ENCODE results near the gene DENND2D.

Gene DENND2D

GRCh38 chr1:111213412-111213811 is 13.0 kb upstream of the DENND2D start:
- TF ChIP-seq, protein P1, sequence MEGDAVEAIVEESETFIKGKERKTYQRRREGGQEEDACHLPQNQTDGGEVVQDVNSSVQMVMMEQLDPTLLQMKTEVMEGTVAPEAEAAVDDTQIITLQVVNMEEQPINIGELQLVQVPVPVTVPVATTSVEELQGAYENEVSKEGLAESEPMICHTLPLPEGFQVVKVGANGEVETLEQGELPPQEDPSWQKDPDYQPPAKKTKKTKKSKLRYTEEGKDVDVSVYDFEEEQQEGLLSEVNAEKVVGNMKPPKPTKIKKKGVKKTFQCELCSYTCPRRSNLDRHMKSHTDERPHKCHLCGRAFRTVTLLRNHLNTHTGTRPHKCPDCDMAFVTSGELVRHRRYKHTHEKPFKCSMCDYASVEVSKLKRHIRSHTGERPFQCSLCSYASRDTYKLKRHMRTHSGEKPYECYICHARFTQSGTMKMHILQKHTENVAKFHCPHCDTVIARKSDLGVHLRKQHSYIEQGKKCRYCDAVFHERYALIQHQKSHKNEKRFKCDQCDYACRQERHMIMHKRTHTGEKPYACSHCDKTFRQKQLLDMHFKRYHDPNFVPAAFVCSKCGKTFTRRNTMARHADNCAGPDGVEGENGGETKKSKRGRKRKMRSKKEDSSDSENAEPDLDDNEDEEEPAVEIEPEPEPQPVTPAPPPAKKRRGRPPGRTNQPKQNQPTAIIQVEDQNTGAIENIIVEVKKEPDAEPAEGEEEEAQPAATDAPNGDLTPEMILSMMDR (IDR thresholded peaks at IDR 0.05; ENCODE audit: low read depth, low read length, missing control alignments), result no peak
- in situ Hi-C loops (cut with HindIII; ENCODE audit: low sequenced_read_pairs), result loop anchor here (25.0 kb wide), 1 partner anchor 549 kb away; the partner anchor contains the start of gene DDX20
- H3K4me3 ChIP-seq (ENCODE audit: low read depth, low read length), result no peak overlapping the region
- no peak for DNase-seq (ENCODE audit: low read depth)

DNA sequence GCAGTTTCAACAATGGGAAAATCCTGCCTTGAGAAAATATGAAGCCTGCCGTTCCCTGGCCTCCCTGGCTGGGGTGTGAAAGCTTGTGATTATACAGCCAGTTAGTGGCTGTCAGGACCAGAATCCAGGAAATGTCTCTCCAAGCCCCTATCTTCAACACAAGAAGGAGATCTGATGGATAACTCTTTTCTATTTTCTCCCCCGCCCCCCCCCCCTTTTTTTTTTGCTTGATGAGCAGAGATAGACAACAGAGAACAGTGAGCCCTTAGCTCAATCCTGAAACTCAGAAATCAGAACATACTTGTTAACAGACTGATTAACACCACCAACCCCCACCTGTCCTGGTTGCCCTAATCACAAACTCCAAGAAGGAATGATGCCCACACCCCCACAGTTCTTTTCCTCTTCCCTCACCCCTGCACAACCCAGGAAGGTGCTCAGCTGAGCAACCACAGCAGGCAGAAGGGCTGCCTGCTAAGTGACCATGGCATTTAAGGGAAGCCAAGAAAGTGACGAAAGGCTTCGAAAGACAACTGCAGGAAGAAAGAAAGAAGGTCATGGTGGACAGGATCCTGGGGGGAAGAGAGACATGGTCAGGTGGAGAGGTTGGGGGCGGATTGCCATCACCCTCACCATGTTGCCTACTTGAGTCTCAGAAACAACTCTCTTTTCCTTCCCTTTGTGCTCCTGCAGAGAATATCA is 12.3 kb upstream of the DENND2D start:
- in situ Hi-C loops (cut with HindIII; ENCODE audit: low sequenced_read_pairs), result loop anchor here (25.0 kb wide), 1 partner anchor 550 kb away; the partner anchor contains the start of gene DDX20
- no peak overlapping the region for H3K4me3 ChIP-seq (ENCODE audit: low read depth, low read length)

GRCh38 chr1:111211921-111212320 is 11.5 kb upstream of the DENND2D start:
- in situ Hi-C loops (cut with HindIII; ENCODE audit: low sequenced_read_pairs), result loop anchor here (25.0 kb wide), 1 partner anchor 550 kb away; the partner anchor contains the start of gene DDX20
- TF ChIP-seq, protein P1 (IDR thresholded peaks at IDR 0.05; ENCODE audit: low read depth, low read length, missing control alignments), result no peak

More for the DNA sequence above, 12.3 kb upstream of the DENND2D start:
- DNase-seq (ENCODE audit: low read depth), result no peak
- TF ChIP-seq, protein P1 (IDR thresholded peaks at IDR 0.05; ENCODE audit: low read depth, low read length, missing control alignments), result no peak

DNA sequence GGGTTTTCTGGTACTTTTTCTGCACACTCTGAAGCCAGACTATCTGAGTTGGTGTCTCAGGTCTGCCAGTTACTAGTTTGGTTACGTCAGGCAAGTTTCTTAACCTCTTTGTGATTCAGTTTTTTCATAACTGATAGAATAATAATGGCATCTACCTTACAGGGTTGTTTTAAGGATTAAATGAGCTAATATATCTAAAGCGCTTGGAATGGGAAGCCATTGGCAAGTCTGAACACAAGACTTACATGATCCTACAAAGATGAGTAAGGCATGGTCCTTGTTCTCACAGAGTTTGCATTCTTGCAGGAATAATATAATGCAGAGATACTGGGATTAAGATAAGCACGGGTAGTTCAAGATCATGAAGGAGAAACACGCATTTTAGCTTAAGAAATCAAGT is 9.2 kb upstream of the DENND2D start:
- no peak for DNase-seq (ENCODE audit: low read depth)
- TF ChIP-seq, protein P1 (IDR thresholded peaks at IDR 0.05; ENCODE audit: low read depth, low read length, missing control alignments), result no peak
- in situ Hi-C loops (cut with HindIII; ENCODE audit: low sequenced_read_pairs), result loop anchor here (25.0 kb wide), 1 partner anchor 553 kb away; the partner anchor contains the start of gene DDX20
- no peak overlapping the region for H3K4me3 ChIP-seq (ENCODE audit: low read depth, low read length)

More at GRCh38 chr1:111211921-111212320, 11.5 kb upstream of the DENND2D start:
- no peak for DNase-seq (ENCODE audit: low read depth)
- H3K4me3 ChIP-seq (ENCODE audit: low read depth, low read length), result no peak overlapping the region

DNA sequence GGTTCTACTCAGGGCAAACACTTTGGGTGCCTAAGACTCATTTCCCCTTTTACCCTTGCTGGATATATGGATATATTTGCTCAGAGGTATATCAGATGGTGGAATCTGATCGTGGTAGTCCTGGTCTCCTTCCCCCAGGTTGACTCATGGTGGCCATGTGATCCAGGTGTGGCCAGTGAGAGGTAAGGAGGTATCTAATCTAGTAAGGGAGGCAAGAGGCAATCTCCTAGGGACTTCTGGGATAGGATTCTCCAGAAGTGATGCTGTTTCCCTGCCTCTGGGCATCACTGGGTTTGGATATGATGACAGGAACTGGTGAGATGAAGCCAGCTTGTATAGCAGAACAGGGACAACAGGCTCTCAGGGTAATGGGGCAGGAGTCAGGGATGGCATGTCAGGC is 8.5 kb upstream of the DENND2D start:
- no peak overlapping the region for H3K4me3 ChIP-seq (ENCODE audit: low read depth, low read length)
- TF ChIP-seq, protein P1 (IDR thresholded peaks at IDR 0.05; ENCODE audit: low read depth, low read length, missing control alignments), result no peak
- in situ Hi-C loops (cut with HindIII; ENCODE audit: low sequenced_read_pairs), result loop anchor here (25.0 kb wide), 1 partner anchor 553 kb away; the partner anchor contains the start of gene DDX20
- DNase-seq (ENCODE audit: low read depth), result no peak

DNA sequence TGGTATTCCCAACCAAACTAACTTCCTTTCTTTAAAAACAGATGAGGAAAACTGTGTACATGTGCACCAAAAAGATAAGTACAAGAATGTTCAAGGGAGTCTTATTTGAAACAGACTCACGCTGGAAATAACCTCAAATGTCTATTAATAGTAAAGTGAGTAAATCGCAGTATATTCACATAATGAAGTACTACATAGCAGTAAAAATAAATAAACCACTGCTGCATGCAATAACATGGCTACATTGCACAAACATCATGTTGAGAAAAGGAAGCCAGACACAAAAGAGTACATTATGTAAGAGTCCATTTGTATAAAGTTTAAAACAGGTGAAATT is 5.2 kb upstream of the DENND2D start:
- in situ Hi-C loops (cut with HindIII; ENCODE audit: low sequenced_read_pairs), result loop anchor here (25.0 kb wide), 1 partner anchor 557 kb away; the partner anchor contains the start of gene DDX20
- TF ChIP-seq, protein P1 (IDR thresholded peaks at IDR 0.05; ENCODE audit: low read depth, low read length, missing control alignments), result no peak
- H3K4me3 ChIP-seq (ENCODE audit: low read depth, low read length), result no peak overlapping the region
- DNase-seq (ENCODE audit: low read depth), result no peak
